Mucosa of descending colon (tissue), 3 donors: ENCODE results near the gene AUP1. TPM values are rescaled to one million over a fixed set of nuclear protein-coding genes. Genes with fewer than 3 reads are reported as not detected.

Source experiments
- ATAC-seq: fragments of 200-7000 bp; cut with Tn5 transposase; one replicate; pipeline ENCODE4 v1.9.1; 2020; ENCODE audit warnings: mild to moderate bottlenecking, moderate library complexity
- DNase-seq, 3 donors: peaks; one replicate each; pipeline ENCODE4 v3.0.0-alpha.2; 2020
- H3K36me3 ChIP-seq: fragments of 200-600 bp; one replicate; pipeline ENCODE4 v1.8.0; 2021; ENCODE audit warnings: low read depth, mild to moderate bottlenecking
- H3K4me1 ChIP-seq: fragments of 200-600 bp; one replicate; pipeline ENCODE4 v1.8.0; 2021; ENCODE audit warnings: low read depth, mild to moderate bottlenecking
- H3K4me3 ChIP-seq: fragments of 200-600 bp; one replicate; pipeline ENCODE4 v1.8.0; 2021; ENCODE audit warnings: mild to moderate bottlenecking
- H3K9me3 ChIP-seq: fragments of 200-600 bp; one replicate; pipeline ENCODE4 v1.8.0; 2021; ENCODE audit warnings: mild to moderate bottlenecking
- CTCF ChIP-seq: fragments of 200-600 bp; IDR thresholded peaks from one replicate; pipeline ENCODE4 v1.8.0; 2022; ENCODE audit warnings: antibody characterized with exemption, mild to moderate bottlenecking
- intact Hi-C, 2 donors: fragments of 100-400 bp; cut with DNase I in 1 of 2; cut with micrococcal nuclease in 1 of 2; formaldehyde crosslinking; loops; one replicate each; pipeline versions ENCODE4 v1.11.0 to v1.11.1; 2022; cut with DNase I, micrococcal nuclease
- total RNA-seq, 3 donors: library from RNA; stranded (reverse); fragmentation: NEBNext Ultra II Directional in 2 of 3; extraction: Animal tissue kit (Norgen Biotek cat#: 25700) in 2 of 3; gene quantifications; one replicate each; pipeline versions ENCODE4 v1.2.1 to v1.2.4, GENCODE V29; 2021 to 2023
- donor health status: DM: no; HTN: no; CAD: no; lungs with moderate emphysema.
- donor health status: DM: no; HTN: no; CAD: no.
- donor health status: DM: no; HTN: yes; CAD: no.

AUP1 gene
- total RNA-seq, 3 donors from 2014 or later, result 108 to 179 (median 129) TPM

- no peak overlapping the region for H3K4me3 ChIP-seq
- H3K36me3 ChIP-seq, result no peaks in the 10 kb centered on the region
- intact Hi-C loops, result no loop called here
- TF ChIP-seq CTCF, result no peak
- no peak for DNase-seq
- no peaks in the 10 kb centered on the region for H3K9me3 ChIP-seq
- no peak for ATAC-seq
- no peaks in the 10 kb centered on the region for H3K4me1 ChIP-seq
These were observed 40.2 kb upstream of the AUP1 start for GRCh38 chr2:74569686-74570085.

GRCh38 chr2:74567881-74568280 lies 38.4 kb upstream of the AUP1 start:
- intact Hi-C loops, result no loop called here
- Histone ChIP-seq H3K36me3 (no peaks in the 10 kb centered on the region), H3K4me3 (no peak overlapping the region), H3K9me3 (no peaks in the 10 kb centered on the region), H3K4me1 (no peaks in the 10 kb centered on the region)
- DNase-seq (no peak), ATAC-seq (no peak)
- TF ChIP-seq CTCF, result no peak

DNA sequence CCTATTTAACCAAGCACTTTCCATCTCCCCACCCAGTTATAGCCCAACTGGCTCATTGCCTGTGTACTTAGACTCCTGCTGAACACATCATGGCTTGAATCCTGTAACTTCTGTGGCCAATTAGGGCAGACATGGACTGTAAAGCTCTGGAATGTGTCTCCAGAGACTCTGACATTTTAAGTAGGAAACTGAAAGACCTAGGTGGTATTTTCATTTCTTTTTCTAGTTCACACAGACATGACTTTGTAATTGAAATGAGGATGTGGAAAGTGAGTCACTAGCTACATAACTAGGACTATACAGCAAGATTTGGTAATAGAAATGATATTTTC lies 37.2 kb upstream of the AUP1 start:
- no peak for DNase-seq
- no peak overlapping the region for H3K4me3 ChIP-seq
- no peaks in the 10 kb centered on the region for H3K36me3 ChIP-seq
- TF ChIP-seq CTCF, result no peak
- intact Hi-C loops, result no loop called here
- no peaks in the 10 kb centered on the region for H3K9me3 ChIP-seq
- no peaks in the 10 kb centered on the region for H3K4me1 ChIP-seq
- peak; percentile 17 for ATAC-seq

DNA sequence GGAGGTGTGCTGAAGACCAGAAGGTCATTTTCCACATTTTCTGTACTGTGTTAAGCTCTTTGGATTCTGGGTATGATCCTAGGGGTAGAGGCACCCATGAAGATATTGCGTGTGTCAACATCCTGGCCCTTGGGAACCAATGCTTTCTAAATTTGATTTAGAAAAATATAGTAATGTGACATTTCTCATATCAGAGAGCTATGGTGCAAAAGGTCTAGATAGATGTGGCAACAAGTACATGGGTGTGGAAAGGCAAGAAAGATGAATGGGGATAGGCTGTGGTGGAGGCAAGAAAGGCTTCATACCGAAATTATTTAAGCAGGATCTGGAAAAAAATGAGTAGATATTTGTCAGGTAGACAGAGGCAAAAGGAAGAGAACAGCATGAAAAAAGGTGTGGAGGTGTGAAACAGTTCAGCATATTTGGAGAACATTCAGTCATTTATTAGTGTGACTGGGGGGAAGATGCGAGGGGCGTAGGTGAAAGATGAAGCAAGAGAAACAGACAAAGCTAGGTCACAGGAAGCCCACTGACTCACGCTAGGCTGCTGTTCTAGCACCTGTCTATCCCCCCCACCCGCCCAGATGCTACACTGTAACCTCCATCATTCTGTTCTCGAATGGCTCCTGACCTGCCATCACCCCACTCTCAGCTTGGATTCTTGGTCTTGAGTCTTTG lies 36.7 kb upstream of the AUP1 start:
- Histone ChIP-seq H3K4me1 (no peaks in the 10 kb centered on the region), H3K36me3 (no peaks in the 10 kb centered on the region), H3K4me3 (no peak overlapping the region), H3K9me3 (no peaks in the 10 kb centered on the region)
- no peak for DNase-seq
- no peak for ATAC-seq
- no peak for TF ChIP-seq CTCF
- intact Hi-C loops, result no loop called here

DNA sequence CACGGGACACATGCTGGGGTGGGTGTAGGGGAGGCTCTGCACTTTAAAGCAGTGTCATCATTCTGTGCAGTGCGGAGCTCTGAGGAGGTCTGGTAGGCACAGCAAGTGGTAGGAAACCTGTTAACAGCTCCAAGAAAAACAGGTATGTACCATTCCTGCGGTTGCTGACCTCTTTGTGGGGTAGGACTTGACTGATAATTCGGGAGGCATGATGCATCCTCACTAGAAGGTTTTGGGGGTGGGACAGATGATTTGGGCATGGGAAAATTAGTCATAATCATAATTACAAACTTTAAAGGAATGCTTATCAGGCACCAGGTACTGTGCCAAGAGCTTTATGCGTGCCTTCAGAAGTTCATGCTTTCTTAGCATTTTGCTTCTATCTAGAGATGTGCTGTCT lies 34.7 kb upstream of the AUP1 start:
- Histone ChIP-seq H3K9me3 (no peaks in the 10 kb centered on the region), H3K4me3 (no peak overlapping the region), H3K4me1 (peaks cover 5% of the 10 kb centered on the region), H3K36me3 (no peaks in the 10 kb centered on the region)
- TF ChIP-seq CTCF, result no peak
- DNase-seq, result no peak
- intact Hi-C loops, result no loop called here
- ATAC-seq, result no peak
